HepG2 (cell line): ENCODE measurements around the gene CPXM1. TPM values are rescaled to one million over a fixed set of nuclear protein-coding genes. Genes with fewer than 3 reads are reported as not detected.

Source experiments
- AGO2 ChIP-seq: fragments of 200-400 bp; formaldehyde crosslinking; optimal IDR thresholded peaks from 2 replicates; pipeline ENCODE3; 2017; ENCODE audit warnings: mild to moderate bottlenecking, low read depth, low read length, moderate library complexity
- ATF7 ChIP-seq, 2 experiments: fragments of 450-650 bp in 1 of 2; sonication (generic) in 1 of 2; formaldehyde crosslinking in 1 of 2; IDR thresholded peaks; 2 replicates each; pipeline versions ENCODE4 v1.4.0 to v1.6.1; 2016 to 2020; ENCODE audit warnings: antibody characterized with exemption in 1 of 2, mild to moderate bottlenecking in 1 of 2, missing genetic modification reagents in 1 of 2
- EHMT2 ChIP-seq: fragments of 200-600 bp; sonication (generic); IDR thresholded peaks from 2 replicates; pipeline ENCODE4 v1.7.0; 2017; ENCODE audit warnings: antibody characterized with exemption, low read depth, low read length, borderline replicate concordance
- ESRRA ChIP-seq: sonication (generic); formaldehyde crosslinking; IDR thresholded peaks from 2 replicates; pipeline ENCODE4 v1.5.1; 2020; ENCODE audit warnings: mild to moderate bottlenecking, low read depth, missing genetic modification reagents
- FOXK2 ChIP-seq: fragments of 450-650 bp; IDR thresholded peaks from 2 replicates; pipeline ENCODE4 v1.6.1; 2016
- GATAD2A ChIP-seq: IDR thresholded peaks from 2 replicates; pipeline ENCODE4 v1.6.1; 2016
- IKZF5 ChIP-seq: IDR thresholded peaks from 2 replicates; pipeline ENCODE4 v1.6.1; 2018; ENCODE audit warnings: missing genetic modification reagents, mild to moderate bottlenecking, missing compliant biosample characterization
- ONECUT2 ChIP-seq: sonication (generic); formaldehyde crosslinking; IDR thresholded peaks from 2 replicates; pipeline ENCODE4 v1.4.0; 2020; ENCODE audit warnings: missing genetic modification reagents
- SP4 ChIP-seq: sonication (generic); formaldehyde crosslinking; IDR thresholded peaks from 2 replicates; pipeline ENCODE4 v1.8.1; 2023; ENCODE audit warnings: mild to moderate bottlenecking, missing genetic modification reagents
- TERF1 ChIP-seq: sonication (generic); formaldehyde crosslinking; IDR thresholded peaks from 2 replicates; pipeline ENCODE4 v1.8.0; 2022; ENCODE audit warnings: mild to moderate bottlenecking, missing genetic modification reagents, moderate library complexity
- THAP11 ChIP-seq: IDR thresholded peaks from 2 replicates; pipeline ENCODE4 v1.6.1; 2016; ENCODE audit warnings: missing biosample characterization, missing genetic modification reagents
- ZFX ChIP-seq: sonication (generic); formaldehyde crosslinking; IDR thresholded peaks from 2 replicates; pipeline ENCODE4 v1.4.0; 2020; ENCODE audit warnings: mild to moderate bottlenecking, low read depth, missing genetic modification reagents, moderate library complexity
- ZNF256 ChIP-seq: sonication (generic); formaldehyde crosslinking; conservative IDR thresholded peaks from 2 replicates; pipeline ENCODE4 v1.4.0; 2020; ENCODE audit warnings: missing genetic modification reagents
- ZNF276 ChIP-seq: sonication (generic); formaldehyde crosslinking; IDR thresholded peaks from 2 replicates; pipeline ENCODE4 v1.4.0; 2020; ENCODE audit warnings: mild to moderate bottlenecking, low read depth, missing genetic modification reagents
- ZNF546 ChIP-seq: sonication (generic); formaldehyde crosslinking; conservative IDR thresholded peaks from 2 replicates; pipeline ENCODE4 v1.8.1; 2023; ENCODE audit warnings: mild to moderate bottlenecking, missing genetic modification reagents
- ZNF563 ChIP-seq: sonication (generic); formaldehyde crosslinking; IDR thresholded peaks from 2 replicates; pipeline ENCODE4 v1.8.0; 2022; ENCODE audit warnings: mild to moderate bottlenecking, moderate library complexity, missing genetic modification reagents
- ZNF567 ChIP-seq: sonication (generic); formaldehyde crosslinking; IDR thresholded peaks from 2 replicates; pipeline ENCODE4 v1.8.1; 2023; ENCODE audit warnings: mild to moderate bottlenecking, missing genetic modification reagents, borderline replicate concordance
- polyA plus RNA-seq, 8 experiments: library from polyadenylated mRNA; depleted of rRNA in 3 of 8; stranded (reverse) in 7 of 8; unstranded in 1 of 8; fragments of >200 nt; fragmentation: Illumina TruSeq in 4 of 8; extraction: Trizol in 4 of 8; gene quantifications; 2 replicates each; pipeline versions ENCODE4 v1.2.1 to v1.2.3, GENCODE V29; 2011 to 2016; ENCODE audit warnings: low read depth in 4 of 8, missing spikeins in 1 of 8, mixed read lengths in 1 of 8; ENCODE audit not compliant: insufficient read depth in 1 of 8
- total RNA-seq, 5 experiments: library from RNA; depleted of rRNA; stranded (reverse); fragments of >200 nt; fragmentation: Illumina TruSeq; extraction: Trizol; gene quantifications; 2 replicates each; pipeline ENCODE4 v1.2.3, GENCODE V29; 2016; ENCODE audit warnings: low read depth in 1 of 5
- TF ChIP-seq, protein P1 (sequence below): sonication (generic); formaldehyde crosslinking; IDR thresholded peaks from 2 replicates; pipeline ENCODE4 v1.4.0; 2020; ENCODE audit warnings: low read depth, mild to moderate bottlenecking, missing genetic modification reagents
- TF ChIP-seq, protein P2 (sequence below): sonication (generic); formaldehyde crosslinking; IDR thresholded peaks from 2 replicates; pipeline ENCODE4 v1.4.0; 2020; ENCODE audit warnings: missing genetic modification reagents
- TF ChIP-seq, protein P3 (sequence below): sonication (generic); formaldehyde crosslinking; IDR thresholded peaks from 2 replicates; pipeline ENCODE4 v1.4.0; 2020; ENCODE audit warnings: missing genetic modification reagents, low read depth, mild to moderate bottlenecking, borderline replicate concordance

The CPXM1 gene
- total and polyA plus RNA-seq, 2 of the 13 experiments (the other 11 are each of a cell fraction or from before 2014, with no cell fraction given) = 0.07 TPM; not detected in 1

- no peak for TF ChIP-seq ZNF256 (CRISPR knock-in tag)
- TF ChIP-seq TERF1 (CRISPR knock-in tag) = 0 out of 2 replicates have a peak, but pooled peaks have one; percentile 46
- no peak for TF ChIP-seq ZNF276 (CRISPR knock-in tag)
- TF ChIP-seq, protein P1, sequence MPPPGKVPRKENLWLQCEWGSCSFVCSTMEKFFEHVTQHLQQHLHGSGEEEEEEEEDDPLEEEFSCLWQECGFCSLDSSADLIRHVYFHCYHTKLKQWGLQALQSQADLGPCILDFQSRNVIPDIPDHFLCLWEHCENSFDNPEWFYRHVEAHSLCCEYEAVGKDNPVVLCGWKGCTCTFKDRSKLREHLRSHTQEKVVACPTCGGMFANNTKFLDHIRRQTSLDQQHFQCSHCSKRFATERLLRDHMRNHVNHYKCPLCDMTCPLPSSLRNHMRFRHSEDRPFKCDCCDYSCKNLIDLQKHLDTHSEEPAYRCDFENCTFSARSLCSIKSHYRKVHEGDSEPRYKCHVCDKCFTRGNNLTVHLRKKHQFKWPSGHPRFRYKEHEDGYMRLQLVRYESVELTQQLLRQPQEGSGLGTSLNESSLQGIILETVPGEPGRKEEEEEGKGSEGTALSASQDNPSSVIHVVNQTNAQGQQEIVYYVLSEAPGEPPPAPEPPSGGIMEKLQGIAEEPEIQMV (CRISPR knock-in tag) = no peak; the same call in 1 of the 2 replicates
- TF ChIP-seq, protein P2, sequence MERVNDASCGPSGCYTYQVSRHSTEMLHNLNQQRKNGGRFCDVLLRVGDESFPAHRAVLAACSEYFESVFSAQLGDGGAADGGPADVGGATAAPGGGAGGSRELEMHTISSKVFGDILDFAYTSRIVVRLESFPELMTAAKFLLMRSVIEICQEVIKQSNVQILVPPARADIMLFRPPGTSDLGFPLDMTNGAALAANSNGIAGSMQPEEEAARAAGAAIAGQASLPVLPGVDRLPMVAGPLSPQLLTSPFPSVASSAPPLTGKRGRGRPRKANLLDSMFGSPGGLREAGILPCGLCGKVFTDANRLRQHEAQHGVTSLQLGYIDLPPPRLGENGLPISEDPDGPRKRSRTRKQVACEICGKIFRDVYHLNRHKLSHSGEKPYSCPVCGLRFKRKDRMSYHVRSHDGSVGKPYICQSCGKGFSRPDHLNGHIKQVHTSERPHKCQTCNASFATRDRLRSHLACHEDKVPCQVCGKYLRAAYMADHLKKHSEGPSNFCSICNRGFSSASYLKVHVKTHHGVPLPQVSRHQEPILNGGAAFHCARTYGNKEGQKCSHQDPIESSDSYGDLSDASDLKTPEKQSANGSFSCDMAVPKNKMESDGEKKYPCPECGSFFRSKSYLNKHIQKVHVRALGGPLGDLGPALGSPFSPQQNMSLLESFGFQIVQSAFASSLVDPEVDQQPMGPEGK (CRISPR knock-in tag) = 0 out of 2 replicates have a peak, but pooled peaks have one; percentile 43
- TF ChIP-seq GATAD2A (CRISPR knock-in tag) = no peak
- no peak for TF ChIP-seq ESRRA
- peak; percentile 38; the same call in 1 of the 2 replicates for TF ChIP-seq SP4 (CRISPR knock-in tag)
- TF ChIP-seq, protein P3, sequence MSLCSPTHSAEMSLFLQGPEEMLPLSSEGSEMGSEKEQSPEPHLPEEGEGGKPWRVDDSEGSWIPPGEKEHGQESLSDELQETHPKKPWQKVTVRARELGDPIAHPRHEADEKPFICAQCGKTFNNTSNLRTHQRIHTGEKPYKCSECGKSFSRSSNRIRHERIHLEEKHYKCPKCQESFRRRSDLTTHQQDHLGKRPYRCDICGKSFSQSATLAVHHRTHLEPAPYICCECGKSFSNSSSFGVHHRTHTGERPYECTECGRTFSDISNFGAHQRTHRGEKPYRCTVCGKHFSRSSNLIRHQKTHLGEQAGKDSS (CRISPR knock-in tag) = peak; percentile 15; the same call in 1 of the 2 replicates
- peak; percentile 28; the same call in 1 of the 2 replicates for TF ChIP-seq ZFX (CRISPR knock-in tag)
- TF ChIP-seq ZNF546 (CRISPR knock-in tag) = 0 out of 2 replicates have a peak, but pooled peaks have one; percentile 47
- peak; percentile 67; the same call in 1 of the 2 replicates for TF ChIP-seq ZNF563 (CRISPR knock-in tag)
- peak; percentile 27; the same call in 1 of the 2 replicates for TF ChIP-seq THAP11
- no peak for TF ChIP-seq EHMT2
- no peak for TF ChIP-seq ATF7 (IDR thresholded peaks at IDR 0.05)
- TF ChIP-seq ATF7 (CRISPR knock-in tag; IDR thresholded peaks at IDR 0.05) = no peak
- no peak for TF ChIP-seq ONECUT2 (CRISPR knock-in tag)
- TF ChIP-seq FOXK2 = no peak
- TF ChIP-seq ZNF567 (CRISPR knock-in tag) = no peak
- peak; percentile 8 for TF ChIP-seq AGO2
- TF ChIP-seq IKZF5 (CRISPR knock-in tag) = 0 out of 2 replicates have a peak, but pooled peaks have one; percentile 7
These were observed 48.4 kb downstream of the CPXM1 start (continued) for GRCh38 chr20:2751878-2752566.
